GM19438 (cell line): ENCODE results near the gene PFDN2.

Experiments used
- ATAC-seq: cut with Tn5 transposase; IDR thresholded peaks from one replicate; pipeline ENCODE4 v1.9.1; 2021; ENCODE audit warnings: low read depth; ENCODE audit not compliant: unreplicated experiment

PFDN2 gene

GRCh38 chr1:161061419-161061818, 56.4 kb downstream of the PFDN2 start:
- no peak for ATAC-seq

- ATAC-seq = no peak
Measured at GRCh38 chr1:161059293-161059692, 58.5 kb downstream of the PFDN2 start.

DNA sequence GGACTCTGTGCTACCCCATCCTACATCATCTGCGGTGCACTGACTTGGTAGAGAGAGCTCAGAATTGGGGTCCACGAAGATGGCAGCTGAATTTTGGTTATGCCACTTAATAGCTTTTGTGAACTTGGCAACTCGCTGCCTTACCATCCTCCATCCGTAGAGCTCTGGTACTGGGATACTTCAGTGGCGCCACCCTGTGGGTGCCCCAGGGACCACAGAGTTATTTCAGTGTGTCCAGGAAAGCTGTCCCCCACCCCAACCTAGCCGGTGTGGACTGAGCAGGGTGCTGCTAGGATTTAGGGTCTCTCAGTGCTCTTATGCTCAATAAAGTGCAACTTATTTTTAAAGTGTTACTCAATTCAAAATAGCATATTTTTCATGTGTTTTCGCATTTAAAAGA, 63.0 kb downstream of the PFDN2 start:
- ATAC-seq = no peak

DNA sequence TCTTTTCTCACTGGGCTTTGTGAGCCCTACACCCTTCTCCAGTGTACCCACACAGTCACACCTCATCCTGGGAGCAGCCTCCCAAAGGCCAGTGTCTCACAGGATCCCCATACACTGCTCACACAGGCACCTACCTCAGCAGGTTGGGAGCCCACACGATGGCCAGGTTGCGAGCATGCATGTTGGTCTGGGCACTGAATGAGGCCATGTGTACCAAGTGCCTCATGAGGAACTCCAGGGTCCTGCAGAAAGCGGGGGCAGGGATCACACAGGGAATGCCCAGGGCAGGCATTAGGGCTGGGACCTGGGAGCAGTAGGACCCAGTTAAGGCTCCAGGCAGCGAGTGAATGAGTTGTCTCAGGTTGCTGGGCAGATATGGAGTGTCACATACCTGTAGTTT, 63.6 kb downstream of the PFDN2 start:
- no peak for ATAC-seq

DNA sequence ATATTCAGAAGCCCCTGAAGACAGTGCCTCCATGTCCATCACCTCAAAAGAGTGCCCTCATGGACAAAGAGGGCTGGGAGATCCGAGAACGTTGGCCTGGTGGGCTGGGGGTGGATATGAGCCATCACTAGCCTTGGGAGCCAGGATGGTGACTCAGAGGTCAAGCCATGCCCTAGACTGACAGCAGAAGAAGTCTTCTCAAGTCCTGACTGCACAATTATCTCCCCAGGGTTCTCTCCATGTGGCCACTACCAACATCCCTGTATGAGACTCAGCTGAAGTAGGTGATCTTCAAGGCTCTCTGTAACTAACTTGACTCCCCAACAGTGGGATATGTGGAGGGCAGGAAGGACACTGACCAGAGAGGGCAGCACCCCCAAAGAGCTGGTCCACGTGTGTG, 64.9 kb downstream of the PFDN2 start:
- no peak for ATAC-seq

DNA sequence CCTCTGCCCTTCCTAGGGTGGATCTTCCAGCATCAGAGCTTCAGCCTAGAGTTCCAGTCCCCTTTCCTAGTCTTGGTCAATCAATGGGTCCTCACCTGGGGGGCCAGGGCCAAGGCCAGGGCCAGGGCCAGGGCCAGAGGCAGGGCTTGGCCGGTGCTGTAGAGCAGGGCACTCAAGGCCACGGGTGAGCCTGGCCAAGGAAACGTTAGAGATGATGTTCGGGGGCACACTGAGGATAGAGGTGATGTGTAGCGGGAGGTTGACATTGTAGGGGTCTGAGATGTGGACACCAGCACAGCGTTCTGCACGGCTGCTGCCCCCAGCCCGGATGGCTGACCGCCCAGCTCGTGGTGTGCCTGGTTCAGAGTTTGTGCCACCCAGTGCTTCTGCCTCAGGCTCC, 66.6 kb downstream of the PFDN2 start:
- ATAC-seq = no peak
